Spinal cord (tissue), 10 donors: Measurements from ENCODE around the gene TMIE. TPM values are rescaled to one million over a fixed set of nuclear protein-coding genes. Genes with fewer than 3 reads are reported as not detected.

ENCODE experiments used
- DNase-seq, 6 donors: peaks; one replicate each; pipeline versions ENCODE4 v3.0.0 to v3.0.0-alpha.2; 2013 to 2015; ENCODE audit warnings: low spot score in 6 of 6, low read depth in 4 of 6
- H3K27ac ChIP-seq: one replicate; pipeline ENCODE4 v1.5.1; 2013; ENCODE audit warnings: low read depth, low read length, control low read depth
- H3K27me3 ChIP-seq: one replicate; pipeline ENCODE4 v1.6.1; 2013; ENCODE audit warnings: low read length; ENCODE audit not compliant: control insufficient read depth, insufficient read depth
- H3K36me3 ChIP-seq: one replicate; pipeline ENCODE4 v1.6.1; 2013; ENCODE audit warnings: low read length; ENCODE audit not compliant: control insufficient read depth, insufficient read depth
- H3K4me1 ChIP-seq: one replicate; pipeline ENCODE4 v1.6.1; 2013; ENCODE audit warnings: low read length; ENCODE audit not compliant: control insufficient read depth, insufficient read depth
- H3K4me3 ChIP-seq: one replicate; pipeline ENCODE4 v1.5.1; 2013; ENCODE audit warnings: low read depth, low read length, control low read depth
- H3K9me3 ChIP-seq: one replicate; pipeline ENCODE4 v1.6.1; 2013; ENCODE audit warnings: low read length; ENCODE audit not compliant: control insufficient read depth, insufficient read depth
- WGBS: methylation state at CpG from one replicate; pipeline ENCODE4 v1.1.5; 2013; ENCODE audit warnings: missing lambda C conversion rate; ENCODE audit not compliant: insufficient coverage; 5-methylcytosine and 5-hydroxymethylcytosine counted together
- polyA plus RNA-seq, 2 donors: library from polyadenylated mRNA; unstranded; fragments of 120-200 nt; gene quantifications; one replicate each; pipeline ENCODE4 v1.2.1, GENCODE V29; 2013; ENCODE audit not compliant: insufficient read length in 2 of 2
- total RNA-seq, 2 donors: library from RNA; depleted of rRNA in 1 of 2; stranded (reverse); fragments of 120-200 nt in 1 of 2; fragments of >200 nt in 1 of 2; gene quantifications; one replicate each; pipeline versions ENCODE4 v1.2.3 to v1.2.4, GENCODE V29; 2013 to 2014
- donor health status: healthy.

TMIE gene
- total and polyA plus RNA-seq, 4 donors, result 1.5 to 6.8 (median 4.0) TPM

DNA sequence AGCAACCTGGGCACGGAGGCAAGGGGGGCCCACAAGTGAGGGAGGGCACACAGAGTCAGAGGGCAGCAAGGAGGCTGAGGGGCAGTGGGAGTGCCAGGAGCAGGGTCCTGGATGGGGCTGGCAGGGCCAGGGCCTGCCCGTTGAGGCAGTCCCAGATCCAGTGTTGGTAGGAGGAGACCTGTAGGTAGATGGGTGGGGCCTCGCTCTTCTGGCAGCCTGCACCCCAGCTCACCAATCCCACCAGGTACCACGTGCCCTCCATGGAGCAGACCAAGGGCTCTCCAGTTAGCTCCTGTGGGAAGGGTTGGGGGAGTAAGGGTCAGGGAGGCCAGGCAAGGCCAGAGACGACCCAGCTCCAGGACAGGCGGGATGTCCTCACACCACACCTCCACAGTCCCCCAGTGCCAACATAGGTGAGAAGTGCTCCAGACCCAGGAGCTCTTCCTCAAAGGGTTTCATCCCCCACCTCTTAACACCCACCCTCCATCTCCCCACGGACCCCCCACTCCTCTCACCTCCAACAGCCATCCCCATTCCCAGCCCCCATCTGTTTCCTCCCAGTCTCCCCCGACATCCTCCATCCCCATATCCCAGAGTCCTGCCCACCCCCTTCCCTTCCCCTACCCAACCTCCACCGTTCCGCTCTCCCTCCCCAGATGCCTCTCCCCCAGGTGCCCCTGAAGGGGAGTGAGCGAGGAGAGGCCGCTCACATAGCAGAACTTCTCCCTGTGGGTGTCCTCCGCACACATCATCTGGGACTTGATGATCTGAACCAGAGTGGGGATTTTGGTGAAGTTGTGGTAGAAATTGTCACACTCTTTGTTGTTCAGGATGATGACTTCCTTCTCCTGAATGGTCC is 11.2 kb downstream of the TMIE start:
- Histone ChIP-seq H3K4me3 (no peak overlapping the region), H3K9me3 (no peaks in the 10 kb centered on the region), H3K36me3 (peaks cover 41% of the 10 kb centered on the region), H3K4me1 (peaks cover 16% of the 10 kb centered on the region), H3K27me3 (no peaks in the 10 kb centered on the region), H3K27ac (no peak overlapping the region)
- no peak for DNase-seq
- WGBS, result 91% methylated on average over 6 of the region's 13 CpGs

DNA sequence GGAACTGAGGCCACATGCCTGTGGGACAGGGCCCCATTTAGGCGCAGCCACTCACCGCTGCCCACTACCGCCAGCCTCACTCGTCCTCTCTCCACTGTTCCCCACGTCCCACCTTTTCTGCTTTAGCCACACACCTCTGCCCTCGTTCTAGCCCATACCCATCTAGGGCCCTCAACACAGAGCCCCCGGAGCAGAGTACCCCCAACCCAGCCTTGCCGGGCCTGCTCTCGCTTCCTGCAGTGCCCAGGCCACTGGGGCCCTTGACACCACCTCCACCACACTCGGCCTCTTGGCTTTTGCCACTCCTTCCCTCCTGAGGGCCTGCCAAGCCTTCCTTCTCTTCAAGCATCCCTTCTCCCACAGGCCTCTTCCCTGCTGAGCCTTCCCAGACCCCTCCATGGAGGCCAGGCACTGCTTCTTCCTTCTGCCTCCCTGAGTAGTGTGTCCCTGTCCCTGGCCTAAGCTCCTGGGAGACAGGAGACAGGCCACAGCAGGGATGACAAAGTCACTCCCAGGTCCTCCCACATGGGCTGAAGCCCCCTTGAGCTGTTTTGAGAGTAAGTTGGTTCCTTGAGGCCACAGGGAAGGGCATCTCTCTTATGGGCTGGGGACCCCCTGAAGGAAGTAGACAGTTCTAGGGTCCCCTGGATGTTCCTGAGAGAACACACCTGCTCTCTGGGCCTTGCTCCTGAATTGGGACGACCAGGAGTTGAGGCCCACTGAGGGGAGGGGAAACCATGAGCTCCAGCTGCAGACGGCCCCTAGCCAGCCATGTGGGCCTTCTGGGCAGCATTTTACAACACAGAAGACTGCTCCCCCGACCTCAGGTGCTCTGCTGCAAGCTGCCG is 12.1 kb downstream of the TMIE start:
- peaks cover 38% of the 10 kb centered on the region for H3K36me3 ChIP-seq
- H3K4me1 ChIP-seq, result peaks cover 16% of the 10 kb centered on the region
- H3K27me3 ChIP-seq, result no peaks in the 10 kb centered on the region
- DNase-seq, result no peak
- 88% methylated on average over 14 of the region's 14 CpGs for WGBS
- no peak overlapping the region for H3K27ac ChIP-seq
- no peaks in the 10 kb centered on the region for H3K9me3 ChIP-seq
- H3K4me3 ChIP-seq, result no peak overlapping the region

DNA sequence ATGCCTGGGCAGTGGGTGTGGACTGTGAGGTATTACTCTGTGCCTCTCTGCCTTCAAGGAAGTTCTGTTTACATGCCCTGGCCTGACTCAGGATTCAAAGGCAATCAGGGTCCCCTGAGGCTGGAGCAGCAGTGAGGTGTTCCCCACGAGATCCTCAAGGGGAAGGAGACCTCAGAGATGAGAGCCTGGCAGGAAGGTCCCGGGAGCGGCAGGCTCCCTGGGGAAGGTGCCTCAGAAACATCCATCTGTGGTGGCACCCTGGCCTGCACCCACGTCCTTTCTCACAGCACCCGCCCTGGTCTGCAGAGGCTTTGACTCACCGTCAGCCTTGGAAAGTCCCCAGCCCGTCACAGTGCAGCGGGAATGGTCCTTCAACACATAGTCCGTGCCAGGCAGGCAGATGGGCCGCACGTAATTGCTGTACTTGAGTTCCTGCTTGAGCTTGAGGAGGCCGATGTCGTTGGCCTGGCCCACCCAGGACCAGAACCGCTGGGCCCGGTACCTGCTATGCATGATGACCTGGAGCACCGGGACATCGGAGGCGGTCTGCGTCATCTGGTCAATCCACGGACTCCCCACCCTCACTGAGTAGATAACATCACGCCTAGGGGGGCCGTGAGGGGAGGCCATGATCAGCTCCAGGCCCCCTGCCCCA is 12.8 kb downstream of the TMIE start:
- Histone ChIP-seq H3K27ac (no peak overlapping the region), H3K27me3 (no peaks in the 10 kb centered on the region), H3K36me3 (peaks cover 35% of the 10 kb centered on the region), H3K4me1 (peaks cover 16% of the 10 kb centered on the region), H3K4me3 (no peak overlapping the region), H3K9me3 (no peaks in the 10 kb centered on the region)
- WGBS, result 91% methylated on average over 22 of the region's 22 CpGs
- no peak for DNase-seq

DNA sequence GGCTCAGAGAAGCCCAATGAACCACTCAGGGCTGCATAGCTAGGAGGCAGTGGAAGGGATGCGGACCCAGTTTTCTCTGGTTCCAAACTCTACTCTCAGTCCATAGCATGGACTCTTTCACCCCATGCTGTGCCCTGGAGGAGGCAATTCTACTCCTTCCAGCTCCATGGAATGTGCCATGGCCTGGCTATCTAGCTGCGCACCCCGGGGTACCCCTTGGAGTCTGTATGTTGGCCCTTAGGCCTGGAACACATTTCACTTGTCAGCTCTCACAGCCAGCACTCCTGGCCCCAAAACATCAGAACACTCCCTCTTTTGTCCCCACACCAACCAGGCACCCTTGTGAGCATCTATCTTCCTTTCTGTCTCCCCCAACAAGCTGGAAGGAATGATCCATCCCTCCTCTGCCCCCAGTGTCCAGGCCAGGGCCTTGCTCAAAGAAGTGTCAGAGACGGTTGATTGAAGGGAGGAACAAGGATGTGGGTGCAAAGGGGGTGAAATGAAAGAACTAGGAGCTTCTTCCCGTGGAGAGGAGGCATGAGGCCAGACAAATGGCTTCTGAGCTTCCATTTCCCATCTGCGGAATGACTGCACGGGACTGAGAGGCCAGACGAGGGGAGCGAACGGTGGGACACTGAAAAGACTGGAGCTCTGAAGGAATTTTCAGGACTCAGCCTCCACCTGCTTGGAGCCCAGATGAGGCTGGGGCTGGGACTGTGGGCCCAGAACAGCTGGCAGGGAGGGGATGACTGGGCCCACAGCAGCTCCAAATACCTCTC is 13.7 kb downstream of the TMIE start:
- no peaks in the 10 kb centered on the region for H3K27me3 ChIP-seq
- no peaks in the 10 kb centered on the region for H3K9me3 ChIP-seq
- no peak overlapping the region for H3K27ac ChIP-seq
- 76% methylated on average over 10 of the region's 10 CpGs for WGBS
- peaks cover 26% of the 10 kb centered on the region for H3K36me3 ChIP-seq
- no peak overlapping the region for H3K4me3 ChIP-seq
- H3K4me1 ChIP-seq, result peaks cover 16% of the 10 kb centered on the region
- no peak for DNase-seq

DNA sequence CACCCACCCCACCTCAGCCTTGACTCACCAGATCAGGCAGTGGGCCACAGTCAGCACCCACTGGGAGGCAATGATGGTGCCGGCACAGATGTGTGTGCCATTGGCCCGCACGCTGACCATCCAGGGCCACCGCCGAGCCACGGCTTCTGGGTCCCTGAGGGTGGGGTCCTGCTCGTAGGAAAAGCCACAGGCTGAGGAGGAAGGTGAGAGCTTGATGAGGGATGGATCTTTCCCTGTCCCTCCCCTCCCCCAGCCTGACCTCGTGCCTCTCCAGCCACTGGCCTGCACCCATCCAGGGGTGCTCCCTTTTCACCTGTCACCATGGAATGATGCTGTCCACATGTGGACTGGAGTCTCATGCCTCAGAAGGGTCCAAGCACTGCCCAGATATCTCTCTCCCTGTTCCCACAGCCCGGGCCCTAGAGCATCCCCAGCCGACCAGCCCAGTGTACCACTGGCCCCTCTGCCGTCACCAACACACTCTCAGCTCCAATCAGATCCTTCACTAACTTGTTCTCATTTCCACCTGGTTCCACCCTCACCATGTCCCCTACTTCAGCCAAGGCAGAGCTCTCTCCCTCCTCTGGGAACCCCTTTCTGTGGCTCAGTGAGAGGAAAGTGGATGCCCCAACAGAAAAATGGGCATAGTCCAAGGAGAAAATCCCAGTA is 14.4 kb downstream of the TMIE start:
- Histone ChIP-seq H3K4me3 (no peak overlapping the region), H3K36me3 (peaks cover 22% of the 10 kb centered on the region), H3K27me3 (no peaks in the 10 kb centered on the region), H3K4me1 (peaks cover 14% of the 10 kb centered on the region), H3K27ac (no peak overlapping the region), H3K9me3 (no peaks in the 10 kb centered on the region)
- no peak for DNase-seq
- WGBS, result 100% methylated on average over 4 of the region's 11 CpGs

DNA sequence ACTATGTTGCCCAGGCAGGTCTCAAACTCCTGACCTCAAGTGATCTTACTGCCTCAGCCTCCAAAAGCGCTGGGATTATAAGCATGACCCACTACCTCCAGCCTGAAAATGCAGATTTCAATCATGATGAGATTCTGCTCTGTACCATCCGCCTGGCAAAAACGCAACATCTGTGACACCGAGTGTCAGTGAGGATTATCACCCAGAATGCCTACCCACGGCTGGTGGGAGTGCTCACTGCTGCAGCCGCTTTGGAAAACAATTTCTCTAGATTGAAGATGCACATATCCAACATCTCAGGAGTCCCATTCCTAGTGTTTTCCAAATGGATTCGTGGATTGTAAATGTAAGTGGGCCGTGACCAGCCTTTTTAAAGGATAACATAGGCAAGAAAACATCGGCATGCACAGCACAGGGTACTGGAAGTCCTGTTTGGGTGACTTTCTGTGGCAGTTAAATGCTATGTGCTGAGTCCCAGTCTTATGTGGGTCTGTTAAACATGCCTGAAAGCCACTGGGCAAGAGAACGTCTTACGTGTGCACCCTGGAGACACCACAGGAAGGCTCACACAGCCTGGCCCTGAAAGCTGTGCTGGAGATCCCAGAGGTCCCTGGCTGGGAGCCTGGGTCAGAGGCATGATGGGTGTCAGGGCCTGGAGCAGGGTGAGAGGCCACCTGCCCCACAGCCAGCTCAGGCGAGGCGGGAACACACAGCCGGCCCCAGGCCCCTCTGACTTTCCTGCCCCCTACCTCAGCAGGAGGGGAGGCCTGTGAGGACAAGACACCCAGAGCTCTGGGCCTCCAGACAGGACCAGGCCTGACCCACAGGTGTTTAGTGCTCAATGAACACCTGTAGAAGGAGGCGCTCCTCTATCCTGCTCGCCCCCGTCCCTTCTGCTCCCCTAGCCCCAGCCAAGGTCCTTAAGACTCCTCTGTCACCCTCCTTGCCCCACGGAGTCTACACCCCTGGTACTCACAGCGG is 15.6 kb downstream of the TMIE start:
- peaks cover 12% of the 10 kb centered on the region for H3K36me3 ChIP-seq
- no peak overlapping the region for H3K4me3 ChIP-seq
- no peak overlapping the region for H3K27ac ChIP-seq
- peaks cover 10% of the 10 kb centered on the region for H3K4me1 ChIP-seq
- 87% methylated on average over 18 of the region's 19 CpGs for WGBS
- peak in 1 of 6 donors; percentile 87 for DNase-seq
- no peaks in the 10 kb centered on the region for H3K27me3 ChIP-seq
- peaks cover 3% of the 10 kb centered on the region for H3K9me3 ChIP-seq

DNA sequence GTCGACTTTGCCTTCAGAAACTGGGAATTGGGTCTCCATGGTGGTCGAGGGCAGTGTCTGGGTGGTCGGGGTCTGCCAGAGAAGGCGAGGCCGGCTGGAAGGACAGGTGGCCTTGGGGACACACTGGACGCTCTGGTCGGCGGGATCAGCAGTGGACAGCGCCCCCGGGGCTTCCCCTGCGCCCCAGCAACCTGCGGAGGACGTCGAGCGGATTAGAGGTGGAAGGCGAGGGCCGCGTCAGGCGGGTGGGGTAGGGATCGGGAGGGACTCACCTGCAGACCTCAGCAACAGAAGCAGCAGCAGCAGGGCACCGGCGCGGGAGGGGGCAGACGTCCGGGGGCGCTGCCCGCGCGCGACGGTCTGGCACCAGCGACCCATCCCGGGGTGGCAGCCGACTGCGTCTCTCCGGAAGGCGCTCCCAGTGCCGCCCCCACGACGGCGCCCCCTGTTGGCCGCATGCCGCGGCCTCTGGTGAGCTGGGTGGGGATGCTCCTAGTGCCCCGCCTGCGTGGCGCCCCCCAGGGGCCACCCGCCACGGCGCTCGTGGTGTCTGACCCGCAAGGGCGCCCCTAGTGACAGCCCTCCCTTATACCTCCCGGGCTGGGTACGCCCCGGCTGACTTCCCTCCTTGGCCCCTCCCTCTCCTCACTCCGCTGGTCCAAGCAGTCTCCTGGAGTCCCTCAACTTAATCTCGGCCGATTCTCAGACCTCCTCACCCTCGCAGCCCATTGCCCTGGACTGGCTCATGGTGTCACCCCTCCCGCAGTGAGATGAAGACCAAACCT is 16.4 kb downstream of the TMIE start, which contains the start of gene PRSS50:
TSS of gene PRSS50 (minus strand) at position 423 of the 785 bp plus-strand sequence. CDS start at position 378, 45 bp downstream.
- DNase-seq, result no peak
- no peak within 1 kb of the TSS for H3K4me3 ChIP-seq
- WGBS, result 44% methylated on average over 60 of the region's 61 CpGs
- H3K9me3 ChIP-seq, result peaks cover 3% of the 10 kb centered on the region
- H3K4me1 ChIP-seq, result peaks cover 10% of the 10 kb centered on the region
- H3K36me3 ChIP-seq, result peaks cover 6% of the 10 kb centered on the region
- no peaks in the 10 kb centered on the region for H3K27me3 ChIP-seq
- no peak within 1 kb of the TSS for H3K27ac ChIP-seq
